D721Med (cell line): ENCODE data around the gene GUCY2C.

Experiments used
- DNase-seq: peaks from one replicate; pipeline ENCODE4 v3.0.0; 2011; ENCODE audit warnings: low spot score; ENCODE audit not compliant: insufficient read length
- FAIRE-seq: peaks from 2 replicates; lab custom pipeline; 2011; peaks lifted over from hg19 to GRCh38; lab: Jason Lieb, UNC
- TF ChIP-seq, protein P1 (sequence below): IDR thresholded peaks from 2 replicates; pipeline ENCODE4 v1.5.1; 2012; ENCODE audit warnings: mild to moderate bottlenecking, control low read depth; ENCODE audit not compliant: insufficient read depth; ENCODE audit errors: missing control alignments

The GUCY2C gene

DNA sequence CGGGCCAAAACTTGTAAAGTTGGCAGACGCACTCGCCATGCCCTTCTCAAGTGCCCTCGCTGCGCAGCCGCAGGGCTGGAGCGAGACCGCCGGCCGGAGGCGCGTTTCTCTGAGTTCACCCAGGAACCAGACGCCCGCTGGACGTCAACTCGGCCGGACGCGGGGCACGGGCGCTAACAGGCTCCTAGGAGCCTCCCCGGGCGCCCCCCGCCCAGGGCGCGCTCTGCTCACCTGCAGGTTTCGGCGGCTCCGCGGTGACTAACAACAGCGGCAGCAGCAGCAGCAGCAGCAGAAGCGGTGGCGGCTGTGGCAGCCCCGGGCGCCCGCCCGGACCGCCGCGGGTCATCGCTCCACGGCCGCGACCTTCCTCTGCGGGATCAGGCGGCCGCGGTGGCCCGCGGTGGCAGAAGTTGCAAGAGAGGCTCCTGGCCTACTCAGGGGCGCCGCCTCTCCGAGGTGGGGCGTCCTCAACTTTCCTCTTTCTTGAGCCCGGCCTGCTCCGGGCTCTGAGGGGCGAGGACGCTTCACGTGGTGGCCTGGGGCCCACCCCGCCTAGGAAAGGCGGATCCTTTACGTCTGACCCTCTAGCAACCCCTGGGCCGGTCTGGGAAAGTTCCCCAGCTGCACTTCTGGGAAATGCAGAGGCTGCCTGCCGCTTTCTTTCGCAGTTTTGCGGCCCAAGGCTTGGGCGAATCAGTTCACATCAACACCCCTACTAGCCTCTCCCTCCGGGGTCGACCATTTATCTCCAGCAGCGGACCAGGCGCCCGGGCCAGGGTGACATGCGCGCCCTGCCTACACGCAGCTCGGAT, 128.8 kb downstream of the GUCY2C start, which contains the start of gene PLBD1:
TSS of gene PLBD1 (minus strand) at position 533 of the 812 bp plus-strand sequence. CDS start at position 346, 187 bp downstream.
- DNase-seq (no peak), FAIRE-seq (no peak)
- TF ChIP-seq, protein P1, sequence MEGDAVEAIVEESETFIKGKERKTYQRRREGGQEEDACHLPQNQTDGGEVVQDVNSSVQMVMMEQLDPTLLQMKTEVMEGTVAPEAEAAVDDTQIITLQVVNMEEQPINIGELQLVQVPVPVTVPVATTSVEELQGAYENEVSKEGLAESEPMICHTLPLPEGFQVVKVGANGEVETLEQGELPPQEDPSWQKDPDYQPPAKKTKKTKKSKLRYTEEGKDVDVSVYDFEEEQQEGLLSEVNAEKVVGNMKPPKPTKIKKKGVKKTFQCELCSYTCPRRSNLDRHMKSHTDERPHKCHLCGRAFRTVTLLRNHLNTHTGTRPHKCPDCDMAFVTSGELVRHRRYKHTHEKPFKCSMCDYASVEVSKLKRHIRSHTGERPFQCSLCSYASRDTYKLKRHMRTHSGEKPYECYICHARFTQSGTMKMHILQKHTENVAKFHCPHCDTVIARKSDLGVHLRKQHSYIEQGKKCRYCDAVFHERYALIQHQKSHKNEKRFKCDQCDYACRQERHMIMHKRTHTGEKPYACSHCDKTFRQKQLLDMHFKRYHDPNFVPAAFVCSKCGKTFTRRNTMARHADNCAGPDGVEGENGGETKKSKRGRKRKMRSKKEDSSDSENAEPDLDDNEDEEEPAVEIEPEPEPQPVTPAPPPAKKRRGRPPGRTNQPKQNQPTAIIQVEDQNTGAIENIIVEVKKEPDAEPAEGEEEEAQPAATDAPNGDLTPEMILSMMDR: no peak

DNA sequence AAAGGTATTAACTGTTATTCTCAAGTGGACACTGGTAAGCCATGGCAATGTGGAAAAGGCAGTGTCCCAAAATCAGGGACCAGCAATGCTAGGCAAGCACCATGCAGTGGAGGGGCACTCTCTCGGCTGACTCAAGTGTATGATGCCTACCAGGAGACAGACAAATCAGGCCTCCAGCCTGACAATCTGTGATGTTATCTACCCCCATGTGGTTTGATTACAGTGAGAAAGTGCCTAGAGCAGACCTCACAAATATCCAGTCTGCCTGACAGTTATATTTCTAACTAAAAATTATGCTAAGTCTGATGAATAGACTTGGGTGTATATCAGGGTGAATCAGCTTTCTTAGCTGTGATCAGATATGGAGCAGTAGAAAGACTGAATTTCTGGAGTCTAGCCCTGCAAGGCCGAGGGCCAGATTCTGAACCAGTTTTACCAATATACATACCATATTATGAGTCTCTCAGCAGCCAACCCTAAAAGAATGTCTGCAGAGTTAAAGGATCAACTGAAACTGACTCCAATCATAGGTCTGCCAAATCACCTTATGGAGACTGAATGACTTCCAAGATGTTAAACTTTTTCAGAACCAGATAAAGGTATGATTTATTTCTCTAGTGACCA, 132.0 kb downstream of the GUCY2C start:
- TF ChIP-seq, protein P1: no peak
- no peak for DNase-seq
- FAIRE-seq: no peak

DNA sequence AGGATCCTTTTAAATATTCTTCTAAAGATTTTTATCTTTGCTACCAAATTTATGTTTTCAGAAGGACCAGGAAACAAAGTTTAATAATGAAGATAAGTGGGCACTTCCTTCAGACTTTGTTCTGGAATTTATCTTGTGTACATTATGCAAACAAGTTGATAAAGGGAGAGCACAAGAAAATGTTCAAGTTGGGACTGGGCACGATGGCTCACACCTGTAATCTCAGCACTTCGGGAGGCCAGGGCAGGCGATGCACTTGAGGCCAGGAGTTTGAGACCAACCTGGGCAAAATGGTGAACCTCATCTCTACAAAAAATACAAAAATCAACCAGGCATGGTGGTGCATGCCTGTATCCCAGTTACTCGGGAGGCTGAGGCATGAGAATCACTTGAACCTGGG, 133.4 kb downstream of the GUCY2C start:
- DNase-seq (no peak), FAIRE-seq (no peak)
- TF ChIP-seq, protein P1: no peak
